Osteoblast (primary cell): ENCODE measurements around the gene TNFAIP6. TPM values are rescaled to one million over a fixed set of nuclear protein-coding genes. Genes with fewer than 3 reads are reported as not detected.
"Not testable (repeated sequence)": the region's sequence is repeated elsewhere in the genome, so short reads cannot be mapped to it uniquely, and the experiment has no call there.

Experiments used
- DNase-seq: peaks from one replicate; pipeline ENCODE4 v3.0.0; 2011; ENCODE audit warnings: low spot score, mixed read lengths; ENCODE audit not compliant: insufficient read length; ENCODE audit errors: missing footprints
- H2AFZ ChIP-seq: 2 replicates; pipeline ENCODE4 v1.6.0; 2011; ENCODE audit warnings: mild to moderate bottlenecking, low read length
- H3K27ac ChIP-seq: 2 replicates; pipeline ENCODE4 v1.5.1; 2011; ENCODE audit warnings: mild to moderate bottlenecking, low read depth, low read length, moderate library complexity
- H3K27me3 ChIP-seq: 2 replicates; pipeline ENCODE4 v1.6.0; 2012; ENCODE audit warnings: mild to moderate bottlenecking, control low read depth, inconsistent platforms, low read length, moderate library complexity; ENCODE audit not compliant: insufficient read depth
- H3K36me3 ChIP-seq: 2 replicates; pipeline ENCODE4 v1.5.1; 2011; ENCODE audit warnings: mild to moderate bottlenecking, low read length, control low read depth, moderate library complexity; ENCODE audit not compliant: insufficient read depth
- H3K4me1 ChIP-seq: 2 replicates; pipeline ENCODE4 v1.5.1; 2011; ENCODE audit warnings: mild to moderate bottlenecking, low read length, control low read depth, moderate library complexity; ENCODE audit not compliant: insufficient read depth
- H3K4me2 ChIP-seq: 2 replicates; pipeline ENCODE4 v1.6.0; 2011; ENCODE audit warnings: mild to moderate bottlenecking, low read length; ENCODE audit not compliant: insufficient read depth
- H3K4me3 ChIP-seq: fragments of 200-600 bp; sonication (generic); 3 replicates; pipeline ENCODE4 v1.5.1; 2012; ENCODE audit warnings: mild to moderate bottlenecking, low read length, inconsistent platforms; ENCODE audit not compliant: insufficient read depth
- H3K79me2 ChIP-seq: 2 replicates; pipeline ENCODE4 v1.6.0; 2012; ENCODE audit warnings: mild to moderate bottlenecking, low read length, control low read depth, inconsistent platforms; ENCODE audit not compliant: insufficient read depth
- H3K9me3 ChIP-seq: 2 replicates; pipeline ENCODE4 v1.5.1; 2011; ENCODE audit warnings: low read depth, low read length, control low read depth
- H4K20me1 ChIP-seq: 2 replicates; pipeline ENCODE4 v1.6.0; 2012; ENCODE audit warnings: mild to moderate bottlenecking, low read length, control low read depth; ENCODE audit not compliant: insufficient read depth
- small RNA-seq: library from RNA; depleted of rRNA; stranded (forward); fragments of <200 nt; gene quantifications from one replicate; pipeline ENCODE3, GENCODE V24; 2012
- total RNA-seq: library from RNA; depleted of rRNA; stranded (reverse); fragments of >200 nt; gene quantifications from 2 replicates; pipeline ENCODE4 v1.2.3, GENCODE V29; 2012
- TF ChIP-seq, protein P1 (sequence below): IDR thresholded peaks from 2 replicates; pipeline ENCODE4 v1.5.1; 2011; ENCODE audit warnings: mild to moderate bottlenecking, low read depth, low read length, moderate library complexity; ENCODE audit errors: extremely low read depth

TNFAIP6 gene
- total RNA-seq, 1 donor, result 43.1 TPM

DNA sequence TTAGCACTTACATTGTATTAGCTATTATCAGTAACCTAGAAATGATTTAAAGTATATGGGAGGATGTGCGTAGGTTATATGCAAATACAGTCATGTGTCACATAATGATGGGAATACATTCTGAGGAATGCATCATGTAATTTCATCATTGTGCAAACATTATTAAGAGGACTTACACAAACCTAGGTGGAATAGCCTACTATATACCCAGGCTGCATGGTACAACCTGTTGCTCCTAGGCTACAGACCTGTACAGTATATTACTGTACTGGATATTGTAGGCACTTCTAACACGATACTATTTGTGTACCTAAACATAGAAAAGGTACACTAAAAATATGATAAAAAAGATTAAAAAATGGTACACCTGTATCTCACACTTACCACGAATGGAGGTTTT is 60.3 kb downstream of the TNFAIP6 start:
- Histone ChIP-seq H4K20me1 (no peaks in the 10 kb centered on the region), H3K4me2 (no peak overlapping the region), H3K4me1 (no peaks in the 10 kb centered on the region), H3K4me3 (no peak overlapping the region), H3K36me3 (peaks cover 76% of the 10 kb centered on the region), H3K27me3 (no peaks in the 10 kb centered on the region), H3K79me2 (peaks cover 47% of the 10 kb centered on the region), H3K27ac (no peak overlapping the region), H2AFZ (no peak overlapping the region), H3K9me3 (no peaks in the 10 kb centered on the region)
- TF ChIP-seq, protein P1, sequence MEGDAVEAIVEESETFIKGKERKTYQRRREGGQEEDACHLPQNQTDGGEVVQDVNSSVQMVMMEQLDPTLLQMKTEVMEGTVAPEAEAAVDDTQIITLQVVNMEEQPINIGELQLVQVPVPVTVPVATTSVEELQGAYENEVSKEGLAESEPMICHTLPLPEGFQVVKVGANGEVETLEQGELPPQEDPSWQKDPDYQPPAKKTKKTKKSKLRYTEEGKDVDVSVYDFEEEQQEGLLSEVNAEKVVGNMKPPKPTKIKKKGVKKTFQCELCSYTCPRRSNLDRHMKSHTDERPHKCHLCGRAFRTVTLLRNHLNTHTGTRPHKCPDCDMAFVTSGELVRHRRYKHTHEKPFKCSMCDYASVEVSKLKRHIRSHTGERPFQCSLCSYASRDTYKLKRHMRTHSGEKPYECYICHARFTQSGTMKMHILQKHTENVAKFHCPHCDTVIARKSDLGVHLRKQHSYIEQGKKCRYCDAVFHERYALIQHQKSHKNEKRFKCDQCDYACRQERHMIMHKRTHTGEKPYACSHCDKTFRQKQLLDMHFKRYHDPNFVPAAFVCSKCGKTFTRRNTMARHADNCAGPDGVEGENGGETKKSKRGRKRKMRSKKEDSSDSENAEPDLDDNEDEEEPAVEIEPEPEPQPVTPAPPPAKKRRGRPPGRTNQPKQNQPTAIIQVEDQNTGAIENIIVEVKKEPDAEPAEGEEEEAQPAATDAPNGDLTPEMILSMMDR, result no peak
- DNase-seq, result no peak

DNA sequence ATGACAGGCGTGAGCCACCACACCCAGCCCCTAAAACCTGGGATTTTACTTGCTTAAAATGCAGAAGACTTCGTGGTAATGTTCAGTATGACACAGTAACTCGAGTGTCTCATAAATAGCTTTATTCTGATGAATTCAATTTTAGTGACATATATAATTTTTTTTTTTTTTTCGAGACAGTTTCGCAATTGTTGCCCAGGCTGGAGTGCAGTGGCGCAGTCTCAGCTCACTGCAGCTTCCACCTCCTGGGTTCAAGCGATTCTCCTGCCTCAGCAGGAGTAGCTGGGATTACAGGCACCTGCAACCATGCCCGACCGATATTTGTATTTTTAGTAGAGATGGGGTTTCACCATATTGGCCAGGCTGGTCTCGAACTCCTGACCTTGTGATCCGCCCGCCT is 64.3 kb downstream of the TNFAIP6 start:
- not testable (repeated sequence) for H3K27me3 ChIP-seq, H3K4me3 ChIP-seq, H3K9me3 ChIP-seq, H3K4me1 ChIP-seq, H2AFZ ChIP-seq, H3K27ac ChIP-seq, DNase-seq, H3K4me2 ChIP-seq, H4K20me1 ChIP-seq
- peaks cover 55% of the 10 kb centered on the region for H3K79me2 ChIP-seq
- peaks cover 66% of the 10 kb centered on the region for H3K36me3 ChIP-seq

DNA sequence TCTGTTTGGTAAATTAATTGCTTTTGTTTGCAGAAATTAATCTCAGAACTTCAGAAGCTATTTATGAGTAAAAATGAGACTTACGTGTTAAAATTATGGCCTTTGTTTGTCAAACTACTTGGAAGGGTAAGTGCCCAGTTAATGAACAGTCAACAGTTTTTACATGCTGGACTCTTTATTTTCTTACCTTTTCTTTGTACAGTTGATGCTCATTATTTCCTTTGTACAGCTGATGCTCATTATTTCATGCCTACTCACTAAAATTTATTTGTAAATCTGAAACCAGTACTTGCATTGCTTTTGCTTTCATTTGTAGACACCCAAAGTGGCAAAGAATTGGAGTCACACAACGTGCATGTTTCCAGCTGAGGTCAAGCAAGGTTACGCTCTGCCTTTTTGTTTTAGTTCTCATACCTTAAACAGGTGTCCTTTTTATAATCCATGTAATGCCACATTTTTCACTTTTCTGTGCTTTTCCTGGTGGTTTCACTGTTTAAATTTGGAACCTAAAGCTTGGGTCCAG is 65.6 kb downstream of the TNFAIP6 start:
- Histone ChIP-seq H3K27me3 (no peaks in the 10 kb centered on the region), H3K4me2 (no peak overlapping the region), H3K4me1 (no peaks in the 10 kb centered on the region), H3K27ac (no peak overlapping the region), H3K79me2 (peaks cover 50% of the 10 kb centered on the region), H3K36me3 (peaks cover 53% of the 10 kb centered on the region), H3K9me3 (no peaks in the 10 kb centered on the region), H4K20me1 (no peaks in the 10 kb centered on the region), H3K4me3 (no peak overlapping the region), H2AFZ (no peak overlapping the region)
- DNase-seq, result no peak
- TF ChIP-seq, protein P1, result no peak

DNA sequence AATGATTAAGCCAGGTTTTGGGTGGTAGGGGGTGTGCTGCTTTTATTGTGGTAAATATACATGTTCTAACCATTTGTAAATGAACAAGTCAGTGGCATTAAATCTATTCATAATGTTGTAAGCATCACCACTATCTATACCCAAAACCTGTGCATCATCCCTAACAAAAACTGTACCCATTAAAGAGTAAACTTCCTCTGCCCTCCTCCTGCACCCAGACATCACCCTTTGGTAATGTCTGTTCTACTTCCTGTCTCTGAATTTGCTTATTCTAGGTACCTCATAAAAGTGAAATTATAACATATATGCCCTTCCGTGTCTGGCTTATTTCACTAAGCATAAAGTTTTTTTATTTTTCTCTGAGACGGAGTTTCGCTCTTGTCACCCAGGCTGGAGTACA is 66.4 kb downstream of the TNFAIP6 start:
- H3K27ac ChIP-seq, result no peak overlapping the region
- H3K4me3 ChIP-seq, result no peak overlapping the region
- no peaks in the 10 kb centered on the region for H3K4me1 ChIP-seq
- no peaks in the 10 kb centered on the region for H3K27me3 ChIP-seq
- H3K36me3 ChIP-seq, result peaks cover 50% of the 10 kb centered on the region
- no peaks in the 10 kb centered on the region for H4K20me1 ChIP-seq
- TF ChIP-seq, protein P1, result no peak
- peaks cover 49% of the 10 kb centered on the region for H3K79me2 ChIP-seq
- no peak overlapping the region for H3K4me2 ChIP-seq
- H2AFZ ChIP-seq, result no peak overlapping the region
- no peaks in the 10 kb centered on the region for H3K9me3 ChIP-seq
- DNase-seq, result no peak

Small RNAs within 50 kb of the gene (small RNA-seq; reads per million reads assigned to genes)
- not detected for gene MIR4773-1
- gene RN7SL124P, result not detected

Other genes starting within 250 kb of the TNFAIP6 start
- gene RBM43, start 95.7 kb upstream of the TNFAIP6 start, total RNA-seq, result 11.6 and 12.1 TPM in 2 replicates
- 15.9 and 21.0 TPM in 2 replicates for gene NMI, start 67.9 kb upstream of the TNFAIP6 start, total RNA-seq
- gene RIF1, start 52.3 kb downstream of the TNFAIP6 start, total RNA-seq, result 45.1 and 48.5 TPM in 2 replicates